Suprapubic skin (tissue), 4 donors: Measurements from ENCODE around the gene SFRP5. TPM values are rescaled to one million over a fixed set of nuclear protein-coding genes. Genes with fewer than 3 reads are reported as not detected.

ENCODE experiments used
- DNase-seq, 2 donors: peaks; one replicate each; pipeline ENCODE4 v3.0.0-alpha.2; 2019; ENCODE audit warnings: low spot score in 2 of 2
- H3K27ac ChIP-seq: fragments of 200-600 bp; sonication (generic); one replicate; pipeline ENCODE4 v1.5.1; 2019
- H3K27me3 ChIP-seq: fragments of 200-600 bp; sonication (generic); one replicate; pipeline ENCODE4 v1.5.1; 2019
- H3K36me3 ChIP-seq: fragments of 200-600 bp; sonication (generic); one replicate; pipeline ENCODE4 v1.5.1; 2019
- H3K4me1 ChIP-seq: fragments of 200-600 bp; sonication (generic); one replicate; pipeline ENCODE4 v1.5.1; 2019
- H3K4me3 ChIP-seq: fragments of 200-600 bp; sonication (generic); one replicate; pipeline ENCODE4 v1.5.1; 2019; ENCODE audit warnings: mild to moderate bottlenecking
- H3K9me3 ChIP-seq: fragments of 200-600 bp; sonication (generic); one replicate; pipeline ENCODE4 v1.5.1; 2019
- CTCF ChIP-seq, 2 donors: fragments of 200-600 bp in 1 of 2; fragments of 450-650 bp in 1 of 2; sonication (generic) in 1 of 2; IDR thresholded peaks; one replicate each; pipeline ENCODE4 v1.5.1; 2016 to 2019; ENCODE audit warnings: antibody characterized with exemption in 2 of 2, mild to moderate bottlenecking in 1 of 2, moderate library complexity in 1 of 2
- EP300 ChIP-seq: sonication (generic); formaldehyde crosslinking; IDR thresholded peaks from one replicate; pipeline ENCODE4 v1.6.1; 2017; ENCODE audit warnings: antibody characterized with exemption
- POLR2A ChIP-seq, 2 donors: fragments of 450-650 bp; IDR thresholded peaks; one replicate each; pipeline ENCODE4 v1.6.1; 2017; ENCODE audit warnings: antibody characterized with exemption in 2 of 2, mild to moderate bottlenecking in 2 of 2, moderate library complexity in 2 of 2
- POLR2AphosphoS5 ChIP-seq, 3 donors: sonication (generic); formaldehyde crosslinking; IDR thresholded peaks; one replicate each; pipeline ENCODE4 v1.6.1; 2017; ENCODE audit warnings: antibody characterized with exemption in 3 of 3
- WGBS: methylation state at CpG from one replicate; pipeline ENCODE4 v1.1.5; 2018; 5-methylcytosine and 5-hydroxymethylcytosine counted together
- total RNA-seq, 4 donors: library from RNA; depleted of rRNA; stranded (reverse); fragments of >200 nt; gene quantifications; one replicate each; pipeline ENCODE4 v1.1.0, GENCODE V29; 2016

SFRP5 gene
- total RNA-seq, 4 donors from 2014 or later = 0.91 to 2.2 (median 1.0) TPM

DNA sequence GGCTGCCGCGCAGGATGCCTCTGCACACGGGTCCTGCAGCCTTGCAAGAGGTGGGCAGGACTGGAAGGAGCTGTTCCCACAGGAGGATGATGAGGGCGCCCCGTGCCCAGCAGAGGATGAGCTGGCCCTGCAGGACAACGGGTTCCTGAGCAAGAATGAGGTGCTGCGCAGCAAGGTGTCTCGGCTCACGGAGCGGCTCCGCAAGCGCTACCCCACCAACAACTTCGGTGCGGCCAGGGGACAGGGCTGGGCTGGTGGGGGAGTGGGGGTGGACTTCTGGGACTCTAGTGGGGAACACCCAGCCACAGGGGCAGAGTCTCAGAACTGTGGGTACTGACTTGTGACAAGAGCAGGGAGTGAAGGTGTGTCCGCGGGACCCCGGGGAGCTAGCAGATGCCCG is 18.8 kb downstream of the SFRP5 start:
- 97% methylated on average over 9 of the region's 18 CpGs for WGBS

GRCh38 chr10:97748116-97748515 is 23.7 kb downstream of the SFRP5 start:
- TF ChIP-seq POLR2A (IDR thresholded peaks at IDR 0.05) (no peak), CTCF (IDR thresholded peaks at IDR 0.05) (no peak), POLR2AphosphoS5 (IDR thresholded peaks at IDR 0.05) (no peak), EP300 (no peak)
- H3K27ac ChIP-seq = no peak overlapping the region
- H3K9me3 ChIP-seq = no peaks in the 10 kb centered on the region
- H3K4me1 ChIP-seq = peaks cover 4% of the 10 kb centered on the region
- DNase-seq = no peak
- no peak overlapping the region for H3K4me3 ChIP-seq
- H3K36me3 ChIP-seq = peaks cover 89% of the 10 kb centered on the region
- WGBS = 82% methylated on average over 10 of the region's 10 CpGs
- H3K27me3 ChIP-seq = no peaks in the 10 kb centered on the region

More for the DNA sequence above, 18.8 kb downstream of the SFRP5 start:
- Histone ChIP-seq H3K4me1 (no peaks in the 10 kb centered on the region), H3K36me3 (peaks cover 99% of the 10 kb centered on the region), H3K9me3 (no peaks in the 10 kb centered on the region), H3K27ac (no peak overlapping the region), H3K27me3 (no peaks in the 10 kb centered on the region), H3K4me3 (no peak overlapping the region)
- DNase-seq = no peak
- TF ChIP-seq POLR2A (IDR thresholded peaks at IDR 0.05) (no peak), CTCF (IDR thresholded peaks at IDR 0.05) (no peak), EP300 (no peak), POLR2AphosphoS5 (IDR thresholded peaks at IDR 0.05) (no peak)

DNA sequence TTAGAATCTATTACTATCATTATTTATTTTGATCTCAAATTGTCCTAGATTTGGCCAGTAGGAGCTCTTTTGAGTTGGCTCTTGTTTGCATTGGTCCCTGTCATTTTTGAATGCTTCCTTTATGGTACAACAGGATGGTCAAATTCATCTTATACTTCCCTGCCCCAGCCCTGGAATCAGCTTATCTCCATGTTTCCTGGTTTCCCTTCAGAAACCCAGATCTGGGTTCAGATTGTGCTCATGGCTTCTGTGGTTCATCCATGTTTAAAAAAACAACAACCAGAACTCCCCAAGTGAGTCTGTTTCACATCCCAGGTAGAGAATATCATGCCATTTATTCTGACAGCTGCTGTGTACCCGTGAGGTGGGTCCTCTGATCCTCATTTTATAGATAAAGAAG is 24.2 kb downstream of the SFRP5 start:
- no peaks in the 10 kb centered on the region for H3K9me3 ChIP-seq
- H3K4me3 ChIP-seq = no peak overlapping the region
- no peaks in the 10 kb centered on the region for H3K27me3 ChIP-seq
- H3K27ac ChIP-seq = no peak overlapping the region
- DNase-seq = no peak
- TF ChIP-seq EP300 (no peak), POLR2A (IDR thresholded peaks at IDR 0.05) (no peak), POLR2AphosphoS5 (IDR thresholded peaks at IDR 0.05) (no peak), CTCF (IDR thresholded peaks at IDR 0.05) (no peak)
- peaks cover 89% of the 10 kb centered on the region for H3K36me3 ChIP-seq
- WGBS = 91% methylated on average over 1 of the region's 1 CpG
- H3K4me1 ChIP-seq = peaks cover 9% of the 10 kb centered on the region

- H3K4me3 ChIP-seq = no peak overlapping the region
Measured at GRCh38 chr10:97744405-97745035, 27.3 kb downstream of the SFRP5 start.

More at GRCh38 chr10:97744405-97745035, 27.3 kb downstream of the SFRP5 start:
- TF ChIP-seq EP300 = no peak
- no peak for TF ChIP-seq POLR2A (IDR thresholded peaks at IDR 0.05)
- TF ChIP-seq CTCF (IDR thresholded peaks at IDR 0.05) = no peak
- Histone ChIP-seq H3K36me3 (peaks cover 78% of the 10 kb centered on the region), H3K27ac (no peak overlapping the region), H3K4me1 (peaks cover 9% of the 10 kb centered on the region), H3K9me3 (no peaks in the 10 kb centered on the region), H3K27me3 (no peaks in the 10 kb centered on the region)
- 97% methylated on average over 15 of the region's 15 CpGs for WGBS
- DNase-seq = no peak
